SH-SY5Y (cell line): ENCODE data around the gene ADAM12.

Experiments used
- GATA2 ChIP-seq: IDR thresholded peaks from 2 replicates; pipeline ENCODE4 v1.6.1; 2011; ENCODE audit warnings: mild to moderate bottlenecking, low read depth, low read length
- GATA3 ChIP-seq: IDR thresholded peaks from 2 replicates; pipeline ENCODE4 v1.6.1; 2011; ENCODE audit warnings: low read depth, mild to moderate bottlenecking, low read length, moderate library complexity

ADAM12 gene

DNA sequence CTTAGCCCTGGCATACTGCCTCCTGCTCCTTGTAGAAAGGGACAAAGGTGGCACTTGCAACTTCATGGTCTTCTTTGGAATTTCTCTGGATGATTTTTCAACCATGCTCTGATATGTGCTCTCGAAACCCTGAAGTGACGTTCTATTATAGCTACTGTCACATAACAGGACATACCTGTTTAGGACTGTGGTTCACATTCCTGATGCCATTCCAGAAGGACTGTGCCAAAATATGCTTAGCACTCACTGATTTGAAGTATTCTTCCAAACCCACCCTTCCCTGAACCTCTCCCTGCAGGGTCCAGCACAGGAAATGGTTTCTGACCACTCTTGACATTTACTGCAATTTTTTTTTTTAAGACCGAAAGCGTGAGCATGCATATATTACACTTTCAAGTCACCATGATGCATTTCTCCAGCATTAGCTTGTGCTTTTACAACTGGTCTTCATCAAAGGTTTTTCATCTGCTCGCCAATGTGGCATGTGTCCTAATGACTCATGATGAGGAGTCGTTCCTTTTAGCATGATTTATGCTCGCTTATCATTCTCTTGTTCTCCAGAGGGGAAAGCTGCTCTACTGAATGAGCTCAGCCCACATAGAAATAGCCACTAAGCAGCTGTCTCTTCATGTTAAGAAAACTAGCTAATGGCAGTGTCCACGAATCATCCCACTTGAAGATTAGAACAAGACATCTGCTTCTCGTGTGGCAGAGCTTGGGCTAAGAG lies 135.2 kb downstream of the ADAM12 start:
- TF ChIP-seq GATA2 (no peak), GATA3 (no peak)

DNA sequence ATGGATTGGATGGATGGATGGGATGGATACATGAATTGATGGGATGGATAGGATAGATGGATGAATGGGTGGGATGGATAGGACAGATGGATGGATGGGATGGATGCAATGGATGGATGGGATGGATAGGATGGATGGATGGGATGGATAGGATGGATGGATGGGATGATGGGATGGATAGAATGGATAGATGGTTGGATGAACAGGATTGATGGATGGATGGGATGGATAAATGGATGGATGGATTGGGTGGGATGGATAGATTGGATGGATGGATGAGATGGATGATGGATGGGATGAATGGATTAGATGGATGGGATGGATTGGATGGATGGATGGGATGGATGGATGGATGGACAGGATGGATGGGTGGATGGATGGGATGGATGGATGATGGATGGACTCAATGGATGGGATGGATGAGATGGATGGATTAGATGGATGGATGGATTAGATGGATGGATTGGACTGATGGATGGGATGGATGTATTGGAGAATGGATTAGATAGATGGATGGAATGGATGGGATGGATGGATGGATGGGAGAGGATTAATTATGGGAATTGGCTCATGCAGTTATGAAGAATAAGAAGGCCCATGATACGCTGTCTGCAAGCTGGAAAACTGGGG lies 136.4 kb downstream of the ADAM12 start:
- no peak for TF ChIP-seq GATA3
- no peak for TF ChIP-seq GATA2

DNA sequence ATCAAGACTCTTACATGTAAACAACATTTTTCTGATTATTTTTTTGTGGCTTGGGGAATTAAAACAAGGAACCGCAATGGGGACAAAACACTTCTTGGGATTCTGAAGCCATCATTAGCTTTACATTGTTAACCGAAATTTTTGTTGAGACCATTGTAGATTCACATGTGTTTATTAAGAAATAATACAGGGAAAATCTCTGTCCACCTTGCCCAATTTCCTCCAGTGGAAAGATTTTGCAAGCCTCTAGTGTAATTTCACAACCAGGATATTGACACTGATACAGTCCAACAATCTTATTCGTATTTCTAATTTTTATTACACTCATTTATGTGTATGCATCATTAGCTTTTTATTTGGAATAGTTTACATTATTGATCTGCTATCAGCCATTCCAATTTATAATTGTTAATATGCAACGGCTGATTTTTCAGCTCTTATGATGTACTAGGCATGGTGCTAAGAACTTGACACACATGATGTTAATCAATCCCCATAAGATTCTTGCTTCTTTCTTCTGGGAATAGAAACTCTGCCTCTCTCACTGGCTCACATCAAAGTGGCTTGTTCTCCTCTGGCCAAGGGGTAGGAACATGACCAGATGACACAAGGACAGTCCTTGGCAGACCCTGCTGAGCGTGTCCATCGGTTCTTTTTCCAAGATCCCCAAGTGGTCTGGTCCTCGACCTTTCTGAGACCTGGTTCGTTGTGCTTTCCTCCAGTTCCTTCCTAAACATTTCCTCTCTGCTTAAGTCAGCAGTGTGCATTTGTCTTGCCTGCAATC lies 137.6 kb downstream of the ADAM12 start:
- TF ChIP-seq GATA2, result no peak
- no peak for TF ChIP-seq GATA3

DNA sequence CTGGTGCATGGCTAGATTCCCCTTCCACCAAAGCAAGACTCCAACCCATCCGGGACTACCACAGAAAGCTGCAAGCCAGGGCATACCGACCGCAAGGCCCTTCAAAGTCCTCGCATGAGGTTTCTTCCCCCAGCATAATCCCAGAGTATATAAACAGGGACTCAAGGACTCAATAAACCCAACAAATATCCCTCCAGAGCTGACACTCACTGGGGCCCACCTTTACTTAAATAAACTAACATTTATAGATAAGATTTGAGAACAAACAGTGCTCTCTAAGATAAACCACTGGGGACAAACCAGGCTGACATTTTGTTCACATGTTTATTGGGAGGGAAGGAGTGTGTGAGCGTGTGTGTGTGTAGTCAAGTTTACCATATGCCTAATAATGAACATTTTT lies 138.2 kb downstream of the ADAM12 start:
- TF ChIP-seq GATA3, result no peak
- no peak for TF ChIP-seq GATA2

DNA sequence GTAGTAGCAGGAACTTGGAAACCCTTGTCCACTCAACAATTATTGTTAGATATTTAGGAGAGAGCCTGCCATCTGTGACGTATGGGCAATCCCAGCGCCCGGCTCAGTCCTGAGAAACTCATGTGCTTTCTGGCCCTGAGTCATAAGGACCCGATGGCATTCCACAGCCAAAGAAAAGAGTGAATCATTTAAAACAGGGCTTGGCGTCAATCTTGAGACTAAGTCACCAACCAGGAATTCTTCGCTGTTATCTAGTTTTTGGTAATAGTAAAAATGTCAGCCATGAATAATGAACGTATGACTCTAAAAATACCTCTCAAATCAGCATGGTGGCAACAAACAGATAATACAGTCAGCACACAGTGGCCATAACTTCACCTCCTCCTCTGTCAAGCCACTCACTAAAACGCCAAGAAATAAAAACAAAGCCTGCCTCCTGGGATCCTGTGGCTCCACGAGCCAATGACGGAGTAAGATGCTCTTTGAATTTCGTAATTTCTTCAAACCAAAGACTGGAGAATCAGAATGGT lies 140.8 kb downstream of the ADAM12 start:
- TF ChIP-seq GATA2, result no peak
- TF ChIP-seq GATA3, result no peak

DNA sequence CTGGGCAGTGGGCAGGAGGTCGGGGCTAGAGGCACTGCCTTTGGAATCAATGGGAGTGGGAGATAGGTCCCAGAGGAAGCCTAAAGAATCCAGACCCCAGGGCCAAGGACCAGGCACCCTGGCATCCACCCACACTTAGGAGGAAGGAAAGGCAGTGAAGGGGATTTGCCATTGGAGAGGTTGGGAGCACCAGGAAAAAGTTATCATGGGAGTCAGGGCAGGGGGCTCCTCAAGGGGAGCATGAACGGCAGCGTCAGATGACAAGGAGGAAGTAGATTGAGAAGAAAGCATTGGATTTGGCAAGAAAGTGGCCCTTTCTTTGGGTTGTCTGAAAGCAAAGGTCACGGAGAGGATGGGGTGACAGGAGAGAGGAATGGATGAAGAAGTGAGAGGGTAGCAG lies 142.8 kb downstream of the ADAM12 start:
- TF ChIP-seq GATA2, result no peak
- TF ChIP-seq GATA3, result no peak

DNA sequence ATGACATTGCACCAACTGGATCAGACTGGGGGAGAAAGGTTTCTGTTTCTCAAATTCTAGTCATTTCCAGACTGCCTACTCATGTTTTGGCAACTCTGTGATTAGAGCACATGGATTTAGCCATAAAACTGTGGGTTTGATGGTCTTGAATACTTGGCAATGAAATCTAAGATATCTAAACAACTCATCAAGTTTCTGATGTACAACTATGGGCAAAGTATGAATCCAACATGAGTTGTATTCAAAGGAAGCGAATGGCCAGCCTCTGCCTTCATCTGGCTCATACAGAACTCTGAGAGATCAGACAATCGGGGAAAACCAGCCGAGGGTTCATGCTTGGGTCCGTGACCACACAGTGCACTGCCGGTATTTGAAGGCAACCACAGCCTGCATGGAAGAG lies 144.3 kb downstream of the ADAM12 start:
- TF ChIP-seq GATA3 (no peak), GATA2 (no peak)

DNA sequence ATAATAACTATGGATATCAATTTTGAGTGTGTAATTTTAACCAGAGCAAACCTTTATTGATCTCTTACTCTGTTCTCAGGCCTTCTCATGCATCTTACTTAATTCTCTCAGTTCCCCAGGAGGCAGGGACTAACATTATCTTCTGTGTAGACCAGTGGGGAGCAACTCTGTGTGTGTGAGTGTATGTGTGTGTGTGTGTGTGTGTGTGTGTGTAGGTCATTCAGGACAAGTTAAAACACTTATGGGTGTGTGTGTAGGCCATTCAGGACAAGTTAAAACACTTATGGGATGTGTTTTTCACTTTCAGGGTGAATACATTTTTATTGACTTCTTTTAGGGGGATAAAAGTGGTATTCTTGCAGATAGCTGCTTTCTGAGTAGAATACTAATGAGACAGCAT lies 145.0 kb downstream of the ADAM12 start:
- TF ChIP-seq GATA2, result no peak

DNA sequence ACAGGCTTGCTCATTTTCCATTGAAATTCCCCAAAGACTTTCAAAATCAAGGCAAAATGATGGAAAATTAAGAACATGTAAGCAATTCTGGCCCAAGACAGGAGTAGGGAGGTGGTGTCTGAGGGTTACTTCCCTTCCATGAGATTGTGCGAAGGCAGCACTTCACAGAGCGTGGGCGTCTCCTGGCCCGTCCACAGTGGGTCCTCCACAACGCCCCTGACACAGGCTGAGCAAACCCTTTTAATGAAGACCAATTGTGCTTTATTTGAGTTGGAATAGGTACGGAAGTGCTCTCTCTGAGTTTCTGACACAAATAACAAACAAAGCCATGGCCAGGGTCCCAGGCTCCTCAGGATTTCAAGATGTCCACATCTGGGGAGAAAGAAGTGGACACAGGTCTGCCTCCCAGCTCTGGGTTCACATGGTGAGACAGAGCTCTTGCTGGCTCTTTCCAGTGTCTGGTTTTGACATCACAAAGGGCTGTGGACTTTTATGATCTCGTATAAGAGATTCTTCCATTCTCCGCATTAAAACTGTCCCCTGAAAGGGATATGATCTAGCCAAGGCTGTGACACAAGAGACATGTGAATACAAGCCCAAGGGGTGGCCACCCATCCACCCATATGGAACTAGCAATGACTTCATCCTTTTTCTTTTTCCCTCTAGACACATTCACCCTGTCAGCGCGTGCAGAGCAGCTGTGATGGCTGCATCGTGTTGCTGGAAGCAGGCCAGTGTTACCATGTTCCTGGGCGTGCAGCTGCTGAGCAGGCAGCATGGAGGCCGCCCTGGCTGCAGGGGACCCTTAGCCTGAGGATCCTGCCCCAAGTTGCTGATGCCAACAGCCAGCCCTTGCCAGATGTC lies 145.6 kb downstream of the ADAM12 start:
- TF ChIP-seq GATA2, result no peak
- TF ChIP-seq GATA3, result no peak

DNA sequence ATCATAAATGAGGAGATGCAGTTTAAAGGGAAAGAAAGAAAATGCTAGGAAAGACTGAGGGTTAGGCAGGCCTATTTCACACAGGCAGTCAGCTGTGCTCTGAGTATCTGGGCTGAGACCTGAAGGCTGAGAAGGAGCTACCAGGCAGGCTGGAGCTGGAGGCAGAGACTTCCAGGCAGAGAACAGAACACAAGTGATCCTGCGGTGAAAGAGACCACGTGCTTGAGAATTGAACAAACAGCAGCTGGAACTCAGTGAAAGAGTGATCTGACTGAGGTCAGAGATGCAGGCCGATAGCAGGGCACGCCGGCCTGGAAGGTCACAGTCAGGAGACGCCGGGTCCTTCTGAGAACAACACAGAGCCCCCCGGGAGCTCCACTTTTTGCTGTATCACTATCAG lies 147.8 kb downstream of the ADAM12 start:
- no peak for TF ChIP-seq GATA2
- TF ChIP-seq GATA3, result no peak

DNA sequence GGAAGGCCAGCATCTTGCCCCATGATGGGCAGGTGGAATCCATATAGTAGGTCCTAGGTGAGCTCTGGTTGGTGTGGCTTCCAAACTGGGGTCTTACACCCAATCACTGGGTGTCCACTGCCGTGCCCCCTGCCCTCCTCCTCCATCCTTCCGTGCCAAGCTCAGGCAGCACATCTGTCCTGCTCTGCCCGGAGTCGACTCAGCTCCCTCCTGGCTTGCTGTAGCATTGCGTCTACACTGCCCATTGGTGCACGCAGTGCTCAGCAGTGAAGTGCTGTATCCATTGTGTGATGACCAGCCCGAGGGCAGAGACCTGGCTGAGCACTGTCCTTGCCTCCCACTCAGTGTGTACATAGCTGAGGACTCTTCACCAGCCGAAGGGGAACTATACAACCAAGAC lies 148.4 kb downstream of the ADAM12 start:
- TF ChIP-seq GATA2, result no peak
- TF ChIP-seq GATA3, result no peak

DNA sequence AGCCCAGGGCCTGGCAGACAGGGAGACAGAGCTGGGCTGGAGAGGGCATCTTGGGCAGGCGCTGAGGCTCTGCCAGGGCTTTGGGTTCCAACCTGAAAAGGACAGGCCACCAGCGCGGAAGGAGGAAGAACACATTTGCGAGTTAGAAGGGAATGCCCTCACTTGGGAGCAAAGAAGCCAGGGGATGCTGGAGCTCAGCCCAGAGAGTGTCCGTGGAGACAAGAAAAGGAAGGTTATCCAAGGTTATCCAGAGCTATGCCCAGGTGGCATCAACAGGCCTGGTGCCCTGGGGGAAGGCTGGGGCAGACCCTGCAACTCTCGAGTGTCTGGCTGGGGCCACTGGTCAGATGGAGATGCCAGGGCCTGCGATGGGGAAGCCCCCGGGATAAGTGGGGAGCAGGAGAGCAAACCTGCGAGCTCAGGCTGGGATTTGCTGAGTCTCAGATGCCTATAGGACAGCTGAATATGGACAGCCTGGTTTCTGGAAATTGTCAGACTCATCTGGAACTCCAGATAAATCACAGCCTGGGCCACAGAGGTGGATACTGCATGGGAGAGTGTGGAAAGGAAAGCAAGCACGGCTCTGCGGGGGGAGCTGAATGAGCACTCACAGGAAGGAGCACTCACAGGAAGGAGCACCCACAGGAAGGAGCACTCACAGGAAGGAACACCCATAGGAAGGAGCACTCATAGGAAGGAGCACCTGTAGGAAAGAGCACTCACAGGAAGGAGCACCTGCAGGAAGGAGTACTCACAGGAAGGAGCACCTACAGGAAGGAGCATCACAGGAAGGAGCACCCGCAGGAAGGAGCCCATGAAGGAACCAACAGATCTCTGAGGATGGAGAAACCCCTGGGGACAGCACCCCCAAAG lies 152.1 kb downstream of the ADAM12 start:
- TF ChIP-seq GATA3, result no peak
- TF ChIP-seq GATA2, result peak; percentile 8; the same call in 1 of the 2 replicates
